GM21619 (cell line): ENCODE data around the gene PYGM.
"Not testable (repeated sequence)": the region's sequence is repeated elsewhere in the genome, so short reads cannot be mapped to it uniquely, and the experiment has no call there.

Experiments
- ATAC-seq: cut with Tn5 transposase; IDR thresholded peaks from one replicate; pipeline ENCODE4 v1.9.1; 2021; ENCODE audit not compliant: unreplicated experiment

Gene PYGM

DNA sequence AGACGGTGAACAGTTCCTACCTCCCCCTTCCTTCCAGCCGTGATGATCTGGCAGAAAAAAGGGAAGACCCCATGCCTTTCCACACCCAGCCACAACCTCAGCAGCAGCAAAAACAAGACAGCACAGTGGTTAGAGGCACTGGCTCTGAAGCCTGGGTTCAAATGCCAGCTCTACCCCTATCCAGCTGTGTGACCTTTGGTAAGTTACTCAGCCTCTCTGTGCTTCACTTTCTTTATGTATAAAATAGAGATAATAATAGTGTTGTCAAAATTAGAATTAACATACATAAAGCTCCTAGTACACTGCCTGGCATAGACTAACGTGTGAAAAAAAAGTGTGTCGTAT, 41.0 kb downstream of the PYGM start:
- no peak for ATAC-seq

- ATAC-seq, result no peak
These were observed 41.5 kb downstream of the PYGM start for GRCh38 chr11:64718084-64718779.

GRCh38 chr11:64717268-64717578, 42.6 kb downstream of the PYGM start:
- no peak for ATAC-seq

GRCh38 chr11:64716473-64717267, 43.1 kb downstream of the PYGM start:
- ATAC-seq, result no peak

DNA sequence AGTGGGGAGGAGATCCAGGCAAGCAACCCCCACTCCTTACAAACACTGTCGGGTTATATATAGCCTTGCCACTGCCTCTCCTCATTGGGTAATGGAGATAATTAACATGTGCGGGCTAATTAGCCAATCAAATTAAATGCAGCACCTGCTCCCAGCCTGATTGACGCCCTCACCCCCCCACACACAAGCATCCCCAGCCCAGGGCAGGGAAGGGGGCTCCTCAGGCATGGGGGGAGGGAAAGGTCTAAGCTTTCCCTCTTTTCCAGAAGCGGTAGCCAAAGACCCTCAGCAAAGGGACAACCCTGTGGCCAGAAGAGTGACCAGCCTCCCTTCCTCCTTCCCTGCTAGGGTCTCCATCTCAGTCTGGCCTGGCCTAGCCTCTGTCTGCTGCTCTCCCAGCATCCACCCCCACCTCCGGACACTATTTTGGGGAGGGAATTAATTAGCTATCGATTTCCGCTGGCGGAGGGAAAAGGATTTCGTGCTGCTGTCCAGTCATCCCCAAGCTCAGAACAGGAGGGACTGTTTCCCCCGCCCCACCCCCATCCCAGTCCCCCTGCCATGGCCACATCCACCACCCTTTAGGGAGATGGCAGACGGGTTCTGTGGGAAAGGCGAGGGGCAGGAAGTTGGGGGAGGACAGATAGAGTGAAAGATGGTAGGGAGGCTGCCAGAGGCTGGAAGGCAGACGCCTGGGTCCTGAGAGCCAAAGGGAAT, 43.9 kb downstream of the PYGM start:
- no peak for ATAC-seq

DNA sequence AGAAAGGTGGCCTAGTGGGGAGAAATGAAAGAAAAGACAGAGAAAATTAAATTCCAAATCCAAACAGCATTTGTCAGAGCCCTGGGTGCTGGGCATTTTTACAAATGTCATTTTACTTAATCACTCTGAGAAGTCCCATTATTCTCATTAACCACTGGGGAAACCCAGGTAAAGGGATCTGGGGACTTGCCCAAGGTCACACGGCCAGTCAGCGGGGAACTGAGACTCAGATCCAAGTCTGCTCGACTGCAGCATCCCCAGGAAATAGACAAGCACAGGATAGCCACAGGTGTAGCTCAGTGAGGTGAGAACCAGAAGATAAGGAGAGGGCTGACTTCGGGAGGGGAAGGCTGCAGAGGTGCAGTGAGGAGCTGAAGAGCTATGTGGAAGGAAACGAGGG, 44.7 kb downstream of the PYGM start:
- ATAC-seq, result no peak

- no peak for ATAC-seq
These were observed 45.1 kb downstream of the PYGM start for GRCh38 chr11:64714666-64715065.

GRCh38 chr11:64713781-64714363, 45.9 kb downstream of the PYGM start:
- no peak for ATAC-seq

DNA sequence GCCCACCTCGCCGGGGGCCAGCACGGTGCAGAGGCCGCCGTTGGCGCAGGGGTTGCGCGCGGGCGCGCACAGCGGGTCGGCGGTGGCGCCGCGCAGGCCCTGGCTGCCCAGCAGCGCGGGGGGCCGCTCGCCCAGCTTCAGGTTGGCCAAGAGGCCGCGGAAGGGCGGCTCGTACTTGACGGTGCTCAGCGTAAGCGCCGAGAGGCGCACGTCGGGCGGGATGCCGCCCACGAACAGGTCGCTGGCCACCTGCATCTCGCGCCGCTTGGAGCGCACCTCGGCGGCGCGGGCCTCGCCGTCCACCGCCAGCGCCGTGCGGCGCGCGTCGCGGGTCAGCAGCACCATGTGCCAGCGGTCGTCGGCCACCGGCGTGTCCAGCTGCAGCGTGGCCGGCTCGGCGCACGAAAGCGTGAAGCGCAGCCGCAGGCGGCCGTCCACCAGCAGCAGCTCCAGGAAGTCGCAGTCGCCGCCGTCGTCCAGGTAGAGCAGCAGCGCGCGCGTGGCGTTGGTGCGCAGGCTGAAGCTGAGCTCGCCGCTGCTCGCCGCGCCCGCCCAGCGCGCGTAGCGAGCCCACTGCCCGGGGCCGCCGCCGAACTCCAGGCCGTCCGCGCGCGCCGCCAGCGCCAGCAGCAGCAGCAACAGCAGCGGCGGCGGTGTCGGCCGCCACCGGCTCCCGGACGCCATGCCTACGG, 46.6 kb downstream of the PYGM start:
- ATAC-seq, result no peak

DNA sequence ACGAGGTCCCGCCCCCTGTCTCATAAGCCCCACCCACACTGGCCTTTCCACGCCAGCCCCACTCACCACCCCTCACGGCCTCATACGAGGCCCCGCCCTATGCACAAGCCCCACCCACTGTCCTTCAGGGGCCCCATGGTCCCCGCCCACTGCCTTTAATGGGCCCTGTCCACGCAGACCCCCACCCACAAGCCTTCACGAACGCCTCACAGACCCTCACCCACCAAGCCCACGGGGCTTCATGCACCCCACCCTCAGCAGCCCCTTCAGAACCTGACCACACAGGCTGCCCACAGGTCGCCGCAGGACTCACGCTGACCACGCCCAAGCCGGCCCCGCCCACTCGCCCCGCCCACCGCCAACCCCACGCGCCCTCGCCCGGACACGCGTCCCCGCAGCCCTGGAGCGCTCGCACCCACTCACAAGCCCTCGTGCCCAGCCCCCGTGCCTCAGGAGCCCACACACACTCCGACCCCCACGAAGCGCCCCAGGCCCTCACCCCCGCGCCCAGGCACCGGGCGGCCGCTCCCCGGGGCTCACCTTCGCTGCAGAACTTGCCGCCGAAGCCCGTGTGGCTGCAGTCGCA, 47.3 kb downstream of the PYGM start:
- ATAC-seq, result no peak

DNA sequence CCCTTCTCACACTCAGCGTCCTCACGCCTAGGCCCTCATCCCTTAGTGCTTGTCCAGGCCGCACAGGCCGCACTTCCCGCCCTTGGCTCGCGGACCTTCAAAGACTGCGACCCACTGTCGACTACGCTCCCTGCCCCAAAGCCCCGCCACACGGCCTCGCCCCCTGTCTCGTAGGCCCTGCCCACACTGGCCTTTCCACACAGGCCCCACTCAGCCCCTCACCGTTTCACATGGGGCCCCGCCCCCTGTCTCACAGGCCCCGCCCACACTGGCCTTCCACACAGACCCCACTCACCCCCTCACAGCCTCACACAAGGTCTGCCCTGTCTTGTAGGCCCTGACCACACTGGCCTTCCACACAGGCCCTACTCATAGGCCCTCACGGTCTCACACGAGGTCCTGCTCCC, 47.8 kb downstream of the PYGM start:
- no peak for ATAC-seq

GRCh38 chr11:64711138-64711955, 48.4 kb downstream of the PYGM start:
- no peak for ATAC-seq

DNA sequence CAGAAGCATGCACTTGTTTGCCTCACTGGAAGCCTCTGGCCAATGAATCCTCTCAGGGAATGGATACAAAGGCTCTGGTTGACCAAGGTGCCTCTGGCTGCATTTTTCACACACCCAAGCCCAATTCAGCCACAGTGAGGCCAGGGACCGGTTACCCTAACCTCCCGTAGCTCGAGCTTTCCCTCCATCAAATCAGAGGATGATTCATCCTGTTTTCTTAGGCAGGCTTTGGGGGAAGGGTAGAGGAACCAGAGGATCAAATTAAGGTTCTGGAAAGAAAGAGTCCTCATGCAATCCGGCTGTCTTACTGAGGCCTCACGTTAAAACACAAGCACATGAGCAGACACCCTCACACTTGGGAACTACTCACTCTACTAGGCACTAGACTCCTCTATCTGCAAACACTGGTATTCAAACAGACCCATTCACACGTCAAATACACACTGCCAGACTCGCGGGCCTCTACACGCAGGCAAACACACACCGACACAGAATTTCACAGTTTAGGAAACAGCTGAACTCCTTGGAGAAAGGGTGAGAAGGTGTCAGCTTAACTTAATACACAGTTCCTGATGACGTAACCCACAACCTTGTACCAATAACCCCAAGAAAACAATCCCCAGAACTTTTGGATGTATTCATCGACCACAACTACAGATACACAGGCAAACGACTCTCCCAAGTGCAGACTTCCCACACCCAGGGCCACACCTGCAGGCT, 49.2 kb downstream of the PYGM start:
- ATAC-seq, result no peak

DNA sequence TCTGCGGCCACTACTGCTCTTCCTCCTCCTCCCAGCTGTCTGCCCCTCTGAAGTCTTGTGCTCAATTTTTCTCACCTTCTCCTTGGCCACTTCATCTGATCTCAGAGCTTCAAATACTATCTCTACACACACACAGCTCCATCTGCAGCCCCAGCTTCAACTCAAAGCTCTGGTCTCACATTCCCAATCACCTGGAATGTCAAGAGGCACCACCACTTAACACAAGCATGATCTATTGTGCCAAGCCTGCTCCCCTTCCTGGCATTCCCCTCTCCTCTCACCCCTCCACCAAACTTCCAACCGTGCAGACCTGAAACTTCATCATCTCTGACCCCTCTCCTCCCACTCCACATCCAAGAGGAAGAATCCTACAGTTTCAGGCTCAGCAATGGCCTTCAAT, 54.3 kb downstream of the PYGM start:
- ATAC-seq, result no peak

- no peak for ATAC-seq
These were observed 56.7 kb downstream of the PYGM start for GRCh38 chr11:64703048-64703447.

GRCh38 chr11:64701956-64702355, 57.8 kb downstream of the PYGM start:
- not testable (repeated sequence) for ATAC-seq

GRCh38 chr11:64698427-64698826, 61.3 kb downstream of the PYGM start:
- no peak for ATAC-seq

DNA sequence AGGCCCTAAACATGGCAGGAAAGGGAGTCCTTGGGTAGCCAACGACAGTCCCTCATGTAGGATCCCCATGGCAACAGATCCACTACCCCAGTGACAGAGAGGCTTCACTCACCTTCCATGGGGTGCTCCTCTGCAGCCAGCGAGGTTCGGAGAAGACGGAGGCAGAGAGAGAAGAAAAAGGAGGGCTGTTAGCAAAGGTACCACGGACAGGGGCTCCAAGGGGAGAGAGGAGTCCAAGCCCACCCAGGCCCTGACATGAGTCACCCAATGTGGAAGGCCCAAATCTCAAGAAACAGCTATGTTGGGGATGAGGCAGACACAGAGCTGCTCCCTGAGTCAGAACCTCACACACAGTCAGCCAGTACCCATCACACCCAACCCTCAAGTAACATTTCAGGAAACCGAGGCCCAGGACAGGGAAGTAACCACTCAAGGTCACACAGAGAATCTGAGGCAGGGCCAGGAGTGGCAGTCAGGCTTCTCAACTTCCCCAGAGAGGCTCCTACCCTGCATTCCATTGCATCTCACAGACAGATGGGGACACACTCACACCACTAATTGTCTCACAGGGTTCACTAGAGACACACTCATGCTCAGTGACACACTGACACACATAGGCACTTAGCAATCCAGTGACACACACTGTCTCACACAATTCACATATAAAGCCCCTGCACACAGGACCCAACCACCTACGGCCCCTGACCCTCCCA, 62.0 kb downstream of the PYGM start:
- no peak for ATAC-seq
